Inferior parietal cortex (tissue), 1 donor: ENCODE data around the gene C15orf62.

Experiments
- DNase-seq: peaks from one replicate; pipeline ENCODE4 v3.0.0-alpha.2; 2016; ENCODE audit errors: extremely low spot score

The C15orf62 gene

GRCh38 chr15:40769274-40770146 is at the start of gene C15orf62:
Gene C15orf62 (plus strand): TSS chr15:40769980. CDS start chr15:40770496, 516 bp downstream.
- DNase-seq: no peak

GRCh38 chr15:40721701-40722100 is 48.1 kb upstream of the C15orf62 start:
- DNase-seq: no peak

GRCh38 chr15:40722354-40722753 is 47.4 kb upstream of the C15orf62 start:
- no peak for DNase-seq

- DNase-seq: no peak
Measured at GRCh38 chr15:40722934-40723333, 46.8 kb upstream of the C15orf62 start.

GRCh38 chr15:40723919-40724318 is 45.9 kb upstream of the C15orf62 start:
- no peak for DNase-seq

GRCh38 chr15:40731034-40731433 is 38.7 kb upstream of the C15orf62 start:
- no peak for DNase-seq

GRCh38 chr15:40736575-40736974 is 33.2 kb upstream of the C15orf62 start:
- no peak for DNase-seq

- DNase-seq: no peak
Measured at GRCh38 chr15:40737048-40737447, 32.7 kb upstream of the C15orf62 start.

GRCh38 chr15:40739047-40739446 is 30.7 kb upstream of the C15orf62 start:
- DNase-seq: no peak

GRCh38 chr15:40739854-40740253 is 29.9 kb upstream of the C15orf62 start:
- no peak for DNase-seq

- no peak for DNase-seq
Measured at GRCh38 chr15:40743485-40743901, 26.3 kb upstream of the C15orf62 start.

GRCh38 chr15:40743921-40744814 is 25.6 kb upstream of the C15orf62 start:
- no peak for DNase-seq

GRCh38 chr15:40744815-40745152 is 25.0 kb upstream of the C15orf62 start:
- DNase-seq: no peak

- no peak for DNase-seq
Measured at GRCh38 chr15:40746916-40747418, 22.8 kb upstream of the C15orf62 start.

GRCh38 chr15:40747685-40748631 is 21.8 kb upstream of the C15orf62 start:
- no peak for DNase-seq

- DNase-seq: no peak
Measured at GRCh38 chr15:40749151-40749630, 20.6 kb upstream of the C15orf62 start.

- no peak for DNase-seq
Measured at GRCh38 chr15:40750885-40751284, 18.9 kb upstream of the C15orf62 start.

- no peak for DNase-seq
Measured at GRCh38 chr15:40751745-40752144, 18.0 kb upstream of the C15orf62 start.

- DNase-seq: no peak
Measured at GRCh38 chr15:40754574-40754882, 15.3 kb upstream of the C15orf62 start.

- DNase-seq: peak; percentile 93
Measured at GRCh38 chr15:40754883-40755811, 14.6 kb upstream of the C15orf62 start, which contains the start of gene RMDN3. Gene RMDN3 (minus strand): TSS chr15:40755254. CDS start chr15:40754783, 471 bp downstream.
